ENCODE results near the gene MRPS27. TPM values are rescaled to one million over a fixed set of nuclear protein-coding genes. Genes with fewer than 3 reads are reported as not detected.

The MRPS27 gene
- total RNA-seq, 1 donor from 2014 or later: 56.0 TPM

- DNase-seq (ENCODE audit: low spot score in 2 of 2, unreplicated experiment in 2 of 2): no peak
- no peak for TF ChIP-seq CTCF (IDR thresholded peaks at IDR 0.05; ENCODE audit: unreplicated experiment)
- Mint-ChIP-seq H3K27me3 (ENCODE audit: low read depth) (no peaks in the 10 kb centered on the region), H3K4me3 (no peak overlapping the region), H3K4me1 (peaks cover 23% of the 10 kb centered on the region), H3K27ac (no peak overlapping the region), H3K36me3 (peaks cover 8% of the 10 kb centered on the region), H3K9me3 (no peaks in the 10 kb centered on the region)
Observed at GRCh38 chr5:72237415-72237814, 82.6 kb downstream of the MRPS27 start.

- Mint-ChIP-seq H3K4me1 (peaks cover 28% of the 10 kb centered on the region), H3K36me3 (peaks cover 13% of the 10 kb centered on the region), H3K9me3 (no peaks in the 10 kb centered on the region), H3K27me3 (ENCODE audit: low read depth) (no peaks in the 10 kb centered on the region), H3K4me3 (no peak overlapping the region), H3K27ac (no peak overlapping the region)
- DNase-seq (ENCODE audit: low spot score in 2 of 2, unreplicated experiment in 2 of 2): no peak
- no peak for TF ChIP-seq CTCF (IDR thresholded peaks at IDR 0.05; ENCODE audit: unreplicated experiment)
Observed at GRCh38 chr5:72235725-72236124, 84.3 kb downstream of the MRPS27 start.

- TF ChIP-seq CTCF (IDR thresholded peaks at IDR 0.05; ENCODE audit: unreplicated experiment): no peak
- no peaks in the 10 kb centered on the region for H3K27me3 Mint-ChIP-seq (ENCODE audit: low read depth)
- no peak overlapping the region for H3K4me3 Mint-ChIP-seq
- H3K36me3 Mint-ChIP-seq: peaks cover 18% of the 10 kb centered on the region
- H3K27ac Mint-ChIP-seq: no peak overlapping the region
- DNase-seq (ENCODE audit: low spot score in 2 of 2, unreplicated experiment in 2 of 2): no peak
- no peaks in the 10 kb centered on the region for H3K9me3 Mint-ChIP-seq
- H3K4me1 Mint-ChIP-seq: peaks cover 28% of the 10 kb centered on the region
Observed at GRCh38 chr5:72234868-72235267, 85.2 kb downstream of the MRPS27 start.

GRCh38 chr5:72234265-72234700 is 85.8 kb downstream of the MRPS27 start:
- no peak overlapping the region for H3K27ac Mint-ChIP-seq
- peaks cover 28% of the 10 kb centered on the region for H3K4me1 Mint-ChIP-seq

GRCh38 chr5:72233835-72234234 is 86.2 kb downstream of the MRPS27 start:
- Mint-ChIP-seq H3K27me3 (ENCODE audit: low read depth) (no peaks in the 10 kb centered on the region), H3K4me1 (peaks cover 28% of the 10 kb centered on the region), H3K9me3 (no peaks in the 10 kb centered on the region), H3K36me3 (peaks cover 18% of the 10 kb centered on the region), H3K4me3 (no peak overlapping the region), H3K27ac (no peak overlapping the region)
- TF ChIP-seq CTCF (IDR thresholded peaks at IDR 0.05; ENCODE audit: unreplicated experiment): no peak
- no peak for DNase-seq (ENCODE audit: low spot score in 2 of 2, unreplicated experiment in 2 of 2)

More at GRCh38 chr5:72234265-72234700, 85.8 kb downstream of the MRPS27 start:
- H3K36me3 Mint-ChIP-seq: peaks cover 18% of the 10 kb centered on the region
- no peaks in the 10 kb centered on the region for H3K9me3 Mint-ChIP-seq
- DNase-seq (ENCODE audit: low spot score in 2 of 2, unreplicated experiment in 2 of 2): no peak
- no peak for TF ChIP-seq CTCF (IDR thresholded peaks at IDR 0.05; ENCODE audit: unreplicated experiment)
- H3K27me3 Mint-ChIP-seq (ENCODE audit: low read depth): no peaks in the 10 kb centered on the region
- no peak overlapping the region for H3K4me3 Mint-ChIP-seq

- no peak overlapping the region for H3K4me3 Mint-ChIP-seq
- TF ChIP-seq CTCF (IDR thresholded peaks at IDR 0.05; ENCODE audit: unreplicated experiment): no peak
- no peaks in the 10 kb centered on the region for H3K9me3 Mint-ChIP-seq
- peaks cover 18% of the 10 kb centered on the region for H3K36me3 Mint-ChIP-seq
- DNase-seq (ENCODE audit: low spot score in 2 of 2, unreplicated experiment in 2 of 2): no peak
- no peaks in the 10 kb centered on the region for H3K27me3 Mint-ChIP-seq (ENCODE audit: low read depth)
- H3K4me1 Mint-ChIP-seq: peaks cover 23% of the 10 kb centered on the region
- peak overlapping the region; percentile 32 for H3K27ac Mint-ChIP-seq
Observed at GRCh38 chr5:72232838-72233237, 87.2 kb downstream of the MRPS27 start.
